ENCODE results near the gene KDM4E.
"Not testable (repeated sequence)": the region's sequence is repeated elsewhere in the genome, so short reads cannot be mapped to it uniquely, and the experiment has no call there.

The KDM4E gene

DNA sequence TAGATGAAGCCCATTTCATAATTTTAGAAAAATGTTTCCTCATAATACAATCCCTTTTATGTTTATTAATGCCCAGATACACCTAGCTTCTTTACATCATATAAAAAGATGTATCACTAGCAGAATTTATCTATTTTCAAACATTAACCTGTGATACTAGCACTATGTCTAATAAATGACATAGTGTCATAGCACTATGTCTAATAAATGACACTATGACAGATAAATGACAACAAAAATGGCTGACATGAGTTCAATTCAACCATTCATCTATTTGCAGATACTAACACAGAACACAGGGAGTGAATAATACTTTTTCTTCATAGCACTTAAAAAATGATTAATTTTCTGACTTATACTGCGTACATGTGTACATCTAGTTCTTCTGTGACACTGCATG, 19.4 kb upstream of the KDM4E start:
- no peak overlapping the region for H3K27ac ChIP-seq (ENCODE audit: low read length)
- H3K9me3 ChIP-seq (ENCODE audit: insufficient read depth, low read length, severe bottlenecking): no peaks in the 10 kb centered on the region
- peaks cover 10% of the 10 kb centered on the region for H3K27me3 ChIP-seq (ENCODE audit: insufficient read depth, low read length, poor library complexity)
- no peak overlapping the region for H3K4me3 ChIP-seq (ENCODE audit: low read depth in 1 of 2, low read length in 2 of 2)
- H4K20me1 ChIP-seq (ENCODE audit: insufficient read depth, low read length): no peaks in the 10 kb centered on the region
- DNase-seq (no peak), ATAC-seq (ENCODE audit: insufficient read depth, low read depth) (no peak)
- no peaks in the 10 kb centered on the region for H3K4me1 ChIP-seq (ENCODE audit: insufficient read depth, low read length)
- H3K36me3 ChIP-seq (ENCODE audit: insufficient read depth, low read length): no peaks in the 10 kb centered on the region
- TF ChIP-seq, protein P1, sequence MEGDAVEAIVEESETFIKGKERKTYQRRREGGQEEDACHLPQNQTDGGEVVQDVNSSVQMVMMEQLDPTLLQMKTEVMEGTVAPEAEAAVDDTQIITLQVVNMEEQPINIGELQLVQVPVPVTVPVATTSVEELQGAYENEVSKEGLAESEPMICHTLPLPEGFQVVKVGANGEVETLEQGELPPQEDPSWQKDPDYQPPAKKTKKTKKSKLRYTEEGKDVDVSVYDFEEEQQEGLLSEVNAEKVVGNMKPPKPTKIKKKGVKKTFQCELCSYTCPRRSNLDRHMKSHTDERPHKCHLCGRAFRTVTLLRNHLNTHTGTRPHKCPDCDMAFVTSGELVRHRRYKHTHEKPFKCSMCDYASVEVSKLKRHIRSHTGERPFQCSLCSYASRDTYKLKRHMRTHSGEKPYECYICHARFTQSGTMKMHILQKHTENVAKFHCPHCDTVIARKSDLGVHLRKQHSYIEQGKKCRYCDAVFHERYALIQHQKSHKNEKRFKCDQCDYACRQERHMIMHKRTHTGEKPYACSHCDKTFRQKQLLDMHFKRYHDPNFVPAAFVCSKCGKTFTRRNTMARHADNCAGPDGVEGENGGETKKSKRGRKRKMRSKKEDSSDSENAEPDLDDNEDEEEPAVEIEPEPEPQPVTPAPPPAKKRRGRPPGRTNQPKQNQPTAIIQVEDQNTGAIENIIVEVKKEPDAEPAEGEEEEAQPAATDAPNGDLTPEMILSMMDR (IDR thresholded peaks at IDR 0.05; ENCODE audit: borderline replicate concordance, extremely low read depth, low read length, poor library complexity, severe bottlenecking): no peak
- no peak for TF ChIP-seq EZH2 (IDR thresholded peaks at IDR 0.05; ENCODE audit: borderline replicate concordance, low read depth, low read length, severe bottlenecking)
- H3K9ac ChIP-seq (ENCODE audit: low read depth, low read length): no peak overlapping the region
- H3K79me2 ChIP-seq (ENCODE audit: insufficient read depth, low read length): no peaks in the 10 kb centered on the region
- no peak overlapping the region for H2AFZ ChIP-seq (ENCODE audit: low read depth, low read length)
- H3K4me2 ChIP-seq (ENCODE audit: insufficient read depth, low read length): no peak overlapping the region

DNA sequence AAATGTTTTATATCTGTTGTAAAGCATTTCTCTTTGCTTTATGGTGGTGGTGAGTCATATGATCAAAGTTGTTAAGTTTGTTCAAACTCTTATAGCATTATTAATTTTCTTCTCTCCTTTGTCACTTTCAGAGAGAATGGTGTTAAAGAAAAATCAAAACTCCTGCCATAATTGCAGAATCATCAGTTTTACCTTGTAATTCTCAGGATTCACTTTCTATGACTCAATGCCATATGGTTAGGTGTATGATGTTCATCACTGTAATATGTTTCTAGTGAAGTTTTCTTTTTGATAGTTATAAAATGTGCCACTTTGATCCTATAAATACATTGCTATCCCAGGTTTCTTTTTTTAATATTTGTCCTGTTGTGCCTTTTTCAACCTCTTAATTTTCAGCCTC, 13.7 kb upstream of the KDM4E start:
- H3K36me3 ChIP-seq (ENCODE audit: insufficient read depth, low read length): no peaks in the 10 kb centered on the region
- H4K20me1 ChIP-seq (ENCODE audit: insufficient read depth, low read length): no peaks in the 10 kb centered on the region
- DNase-seq (no peak), ATAC-seq (ENCODE audit: insufficient read depth, low read depth) (no peak)
- no peak for TF ChIP-seq EZH2 (IDR thresholded peaks at IDR 0.05; ENCODE audit: borderline replicate concordance, low read depth, low read length, severe bottlenecking)
- TF ChIP-seq, protein P1 (IDR thresholded peaks at IDR 0.05; ENCODE audit: borderline replicate concordance, extremely low read depth, low read length, poor library complexity, severe bottlenecking): no peak
- H3K27me3 ChIP-seq (ENCODE audit: insufficient read depth, low read length, poor library complexity): peaks cover 4% of the 10 kb centered on the region
- H3K9me3 ChIP-seq (ENCODE audit: insufficient read depth, low read length, severe bottlenecking): no peaks in the 10 kb centered on the region
- H3K79me2 ChIP-seq (ENCODE audit: insufficient read depth, low read length): no peaks in the 10 kb centered on the region
- H3K4me2 ChIP-seq (ENCODE audit: insufficient read depth, low read length): no peak overlapping the region
- no peak overlapping the region for H3K4me3 ChIP-seq (ENCODE audit: low read depth in 1 of 2, low read length in 2 of 2)
- no peak overlapping the region for H3K9ac ChIP-seq (ENCODE audit: low read depth, low read length)
- no peak overlapping the region for H3K27ac ChIP-seq (ENCODE audit: low read length)
- no peaks in the 10 kb centered on the region for H3K4me1 ChIP-seq (ENCODE audit: insufficient read depth, low read length)
- H2AFZ ChIP-seq (ENCODE audit: low read depth, low read length): no peak overlapping the region

DNA sequence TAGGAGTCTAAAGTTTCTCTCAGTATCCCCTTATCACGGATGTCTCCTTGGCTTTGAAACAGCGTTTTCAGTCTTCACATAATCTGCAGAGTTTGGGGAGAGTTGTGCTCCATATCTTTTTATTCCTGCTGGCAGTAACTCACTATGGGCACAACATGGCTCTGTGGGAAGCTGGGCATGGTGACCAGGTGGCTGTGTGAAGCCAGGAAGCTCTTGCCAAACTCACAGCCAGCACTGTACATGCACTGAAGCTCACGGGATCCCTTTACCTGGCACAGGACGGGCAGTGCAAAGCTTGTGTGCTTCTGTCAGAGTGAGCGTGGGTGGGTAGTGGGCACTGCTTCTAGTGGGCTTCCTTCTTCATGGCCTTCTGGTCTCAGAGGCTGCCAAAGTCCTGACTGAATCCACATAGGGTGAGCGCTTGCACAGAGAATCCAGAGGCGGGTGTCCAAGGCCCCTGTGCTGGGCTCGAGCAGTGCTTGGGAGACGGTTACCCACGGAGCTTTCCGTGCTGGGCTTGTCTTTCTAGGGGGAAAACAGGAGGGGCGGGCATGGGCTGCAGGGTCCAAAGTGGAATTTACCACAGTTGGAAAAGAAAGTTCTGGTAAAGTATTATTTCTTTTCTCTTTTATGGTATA, 10.8 kb upstream of the KDM4E start:
- DNase-seq (no peak), ATAC-seq (ENCODE audit: insufficient read depth, low read depth) (no peak)
- Histone ChIP-seq H3K4me1 (ENCODE audit: insufficient read depth, low read length) (no peaks in the 10 kb centered on the region), H3K9me3 (ENCODE audit: insufficient read depth, low read length, severe bottlenecking) (no peaks in the 10 kb centered on the region), H3K27me3 (ENCODE audit: insufficient read depth, low read length, poor library complexity) (no peaks in the 10 kb centered on the region), H3K4me2 (ENCODE audit: insufficient read depth, low read length) (no peak overlapping the region), H3K36me3 (ENCODE audit: insufficient read depth, low read length) (no peaks in the 10 kb centered on the region), H3K79me2 (ENCODE audit: insufficient read depth, low read length) (no peaks in the 10 kb centered on the region), H4K20me1 (ENCODE audit: insufficient read depth, low read length) (no peaks in the 10 kb centered on the region), H3K27ac (ENCODE audit: low read length) (no peak overlapping the region), H2AFZ (ENCODE audit: low read depth, low read length) (no peak overlapping the region), H3K9ac (ENCODE audit: low read depth, low read length) (no peak overlapping the region), H3K4me3 (ENCODE audit: low read depth in 1 of 2, low read length in 2 of 2) (no peak overlapping the region)
- TF ChIP-seq, protein P1 (IDR thresholded peaks at IDR 0.05; ENCODE audit: borderline replicate concordance, extremely low read depth, low read length, poor library complexity, severe bottlenecking): no peak

DNA sequence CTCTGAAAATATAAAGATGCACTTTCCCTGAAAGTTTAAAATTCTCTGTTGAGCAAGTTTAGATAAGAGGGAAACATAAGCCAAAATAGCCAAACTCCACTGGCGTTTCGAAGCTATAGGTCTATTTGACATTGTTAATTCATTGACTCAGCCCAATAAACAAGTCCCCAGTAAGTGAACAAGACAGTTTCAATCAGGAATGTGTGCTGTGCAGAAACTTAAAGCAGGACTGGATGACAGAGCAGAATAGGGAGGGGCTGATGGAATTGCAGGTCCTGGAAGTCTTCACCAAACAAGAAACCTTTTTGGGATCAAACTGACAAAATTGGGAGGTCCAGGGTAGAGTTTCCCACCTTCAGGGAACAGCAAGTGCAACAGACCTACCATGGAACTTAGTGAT, 8.9 kb upstream of the KDM4E start:
- DNase-seq (no peak), ATAC-seq (ENCODE audit: insufficient read depth, low read depth) (no peak)
- no peak overlapping the region for H3K4me3 ChIP-seq (ENCODE audit: low read depth in 1 of 2, low read length in 2 of 2)
- H4K20me1 ChIP-seq (ENCODE audit: insufficient read depth, low read length): no peaks in the 10 kb centered on the region
- H3K27me3 ChIP-seq (ENCODE audit: insufficient read depth, low read length, poor library complexity): no peaks in the 10 kb centered on the region
- TF ChIP-seq, protein P1 (IDR thresholded peaks at IDR 0.05; ENCODE audit: borderline replicate concordance, extremely low read depth, low read length, poor library complexity, severe bottlenecking): no peak
- TF ChIP-seq EZH2 (IDR thresholded peaks at IDR 0.05; ENCODE audit: borderline replicate concordance, low read depth, low read length, severe bottlenecking): no peak
- no peak overlapping the region for H2AFZ ChIP-seq (ENCODE audit: low read depth, low read length)
- H3K79me2 ChIP-seq (ENCODE audit: insufficient read depth, low read length): no peaks in the 10 kb centered on the region
- no peaks in the 10 kb centered on the region for H3K4me1 ChIP-seq (ENCODE audit: insufficient read depth, low read length)
- H3K27ac ChIP-seq (ENCODE audit: low read length): no peak overlapping the region
- no peaks in the 10 kb centered on the region for H3K36me3 ChIP-seq (ENCODE audit: insufficient read depth, low read length)
- no peak overlapping the region for H3K9ac ChIP-seq (ENCODE audit: low read depth, low read length)
- H3K9me3 ChIP-seq (ENCODE audit: insufficient read depth, low read length, severe bottlenecking): no peaks in the 10 kb centered on the region
- H3K4me2 ChIP-seq (ENCODE audit: insufficient read depth, low read length): no peak overlapping the region

DNA sequence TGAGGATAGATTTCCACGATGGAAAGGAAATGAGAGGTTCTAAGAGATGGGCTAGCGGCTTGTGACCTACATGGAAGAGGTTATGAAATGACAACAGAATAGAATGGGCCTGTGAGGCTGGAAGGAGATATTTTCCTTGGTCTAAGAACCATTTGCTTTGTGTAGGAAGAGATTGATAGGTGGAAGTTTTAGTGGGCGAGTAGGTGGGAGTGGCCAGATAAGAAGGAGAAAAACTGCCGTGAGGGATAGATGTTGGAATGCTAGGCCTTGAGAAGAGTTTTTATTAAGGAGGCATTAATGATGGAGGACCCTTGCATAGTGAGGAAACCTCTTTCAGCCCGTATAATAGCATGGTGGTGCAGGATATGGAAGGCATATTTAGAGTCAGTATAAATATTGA, 3.6 kb upstream of the KDM4E start:
- not testable (repeated sequence) for H3K4me3 ChIP-seq (ENCODE audit: low read depth in 1 of 2, low read length in 2 of 2); H3K27me3 ChIP-seq (ENCODE audit: insufficient read depth, low read length, poor library complexity); H3K4me1 ChIP-seq (ENCODE audit: insufficient read depth, low read length); H2AFZ ChIP-seq (ENCODE audit: low read depth, low read length); H3K36me3 ChIP-seq (ENCODE audit: insufficient read depth, low read length); H3K9me3 ChIP-seq (ENCODE audit: insufficient read depth, low read length, severe bottlenecking); DNase-seq; H3K27ac ChIP-seq (ENCODE audit: low read length); ATAC-seq (ENCODE audit: insufficient read depth, low read depth); H3K79me2 ChIP-seq (ENCODE audit: insufficient read depth, low read length); H3K4me2 ChIP-seq (ENCODE audit: insufficient read depth, low read length); H3K9ac ChIP-seq (ENCODE audit: low read depth, low read length); H4K20me1 ChIP-seq (ENCODE audit: insufficient read depth, low read length)

All from DND-41 (cell line).